Progenitor cell of endocrine pancreas (in vitro differentiated cells): ENCODE measurements around the gene NLGN3. TPM values are rescaled to one million over a fixed set of nuclear protein-coding genes. Genes with fewer than 3 reads are reported as not detected.

Source experiments
- DNase-seq: peaks from one replicate; pipeline ENCODE4 v3.0.0; 2021; ENCODE audit warnings: low spot score; ENCODE audit not compliant: unreplicated experiment
- H3K27ac Mint-ChIP-seq: 2 replicates; pipeline ENCODE4 v1.8.0; 2021; ENCODE audit warnings: mild to moderate bottlenecking, moderate library complexity, mixed read lengths
- H3K27me3 Mint-ChIP-seq: 2 replicates; pipeline ENCODE4 v1.8.0; 2021; ENCODE audit warnings: mixed read lengths
- H3K36me3 Mint-ChIP-seq: 2 replicates; pipeline ENCODE4 v1.8.0; 2022; ENCODE audit warnings: mixed read lengths; ENCODE audit not compliant: insufficient read depth
- H3K4me1 Mint-ChIP-seq: 2 replicates; pipeline ENCODE4 v1.8.0; 2021; ENCODE audit warnings: low read depth, mixed read lengths
- H3K4me3 Mint-ChIP-seq: 2 replicates; pipeline ENCODE4 v1.8.0; 2021; ENCODE audit warnings: low read depth, mild to moderate bottlenecking, moderate library complexity, mixed read lengths
- H3K9me3 Mint-ChIP-seq: 2 replicates; pipeline ENCODE4 v1.8.0; 2021; ENCODE audit warnings: low read depth, mixed read lengths
- long read RNA-seq: library from polyadenylated mRNA; unstranded; transcript quantifications from one replicate; pipeline ENCODE4 v2.0.0, GENCODE V29; 2020
- total RNA-seq: library from RNA; stranded (reverse); gene quantifications from 2 replicates; pipeline ENCODE4 v1.2.1, GENCODE V29; 2021
- TF ChIP-seq, protein P1 (sequence below): fragments of 200-600 bp; sonication (generic); IDR thresholded peaks from one replicate; pipeline ENCODE4 v1.5.0; 2021; ENCODE audit warnings: antibody characterized with exemption, mild to moderate bottlenecking; ENCODE audit not compliant: unreplicated experiment

NLGN3 gene
- total RNA-seq, result 5.9 and 7.8 TPM in 2 replicates
- long read RNA-seq, partial matches to known transcripts, result 0 of 2 reads
- long read RNA-seq, other reads (novel, unspliced or antisense), result 2 of 2 reads

DNA sequence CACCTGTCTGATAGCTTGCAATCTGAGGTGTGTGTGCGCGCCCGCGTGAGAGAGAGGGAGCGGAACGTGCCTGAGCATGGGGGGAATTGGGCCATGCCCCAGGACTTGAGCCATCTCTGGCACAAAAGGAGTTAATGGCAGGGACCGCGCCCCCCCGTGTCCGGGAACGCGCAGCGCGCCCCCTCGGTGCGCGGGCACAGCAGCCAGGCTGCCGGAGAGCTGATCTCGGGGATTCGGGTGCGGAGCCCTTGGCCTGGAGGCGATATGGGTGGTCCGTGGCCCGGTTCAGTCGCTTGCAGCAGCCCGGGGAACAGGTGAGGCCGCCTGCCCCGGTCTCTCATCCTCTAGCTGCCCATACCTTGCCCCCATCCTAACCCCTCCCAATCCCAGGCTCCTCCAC lies at the start of gene NLGN3:
TSS of gene NLGN3 (plus strand) at position 191 of the 400 bp plus-strand sequence. CDS start 2,909 bp downstream, outside the sequence.
- Mint-ChIP-seq H3K9me3 (peaks cover 6% of the 10 kb centered on the region), H3K4me1 (peaks cover 14% of the 10 kb centered on the region), H3K27me3 (no peaks in the 10 kb centered on the region), H3K27ac (peak within 1 kb of the TSS; percentile 0), H3K4me3 (peak within 1 kb of the TSS; percentile 65), H3K36me3 (peaks cover 1% of the 10 kb centered on the region)
- TF ChIP-seq, protein P1, sequence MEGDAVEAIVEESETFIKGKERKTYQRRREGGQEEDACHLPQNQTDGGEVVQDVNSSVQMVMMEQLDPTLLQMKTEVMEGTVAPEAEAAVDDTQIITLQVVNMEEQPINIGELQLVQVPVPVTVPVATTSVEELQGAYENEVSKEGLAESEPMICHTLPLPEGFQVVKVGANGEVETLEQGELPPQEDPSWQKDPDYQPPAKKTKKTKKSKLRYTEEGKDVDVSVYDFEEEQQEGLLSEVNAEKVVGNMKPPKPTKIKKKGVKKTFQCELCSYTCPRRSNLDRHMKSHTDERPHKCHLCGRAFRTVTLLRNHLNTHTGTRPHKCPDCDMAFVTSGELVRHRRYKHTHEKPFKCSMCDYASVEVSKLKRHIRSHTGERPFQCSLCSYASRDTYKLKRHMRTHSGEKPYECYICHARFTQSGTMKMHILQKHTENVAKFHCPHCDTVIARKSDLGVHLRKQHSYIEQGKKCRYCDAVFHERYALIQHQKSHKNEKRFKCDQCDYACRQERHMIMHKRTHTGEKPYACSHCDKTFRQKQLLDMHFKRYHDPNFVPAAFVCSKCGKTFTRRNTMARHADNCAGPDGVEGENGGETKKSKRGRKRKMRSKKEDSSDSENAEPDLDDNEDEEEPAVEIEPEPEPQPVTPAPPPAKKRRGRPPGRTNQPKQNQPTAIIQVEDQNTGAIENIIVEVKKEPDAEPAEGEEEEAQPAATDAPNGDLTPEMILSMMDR, result no peak
- no peak for DNase-seq

- DNase-seq, result no peak
- H3K9me3 Mint-ChIP-seq, result peaks cover 10% of the 10 kb centered on the region
- peaks cover 4% of the 10 kb centered on the region for H3K36me3 Mint-ChIP-seq
- peak overlapping the region; percentile 86 for H3K27ac Mint-ChIP-seq
- H3K4me1 Mint-ChIP-seq, result peaks cover 14% of the 10 kb centered on the region
- H3K4me3 Mint-ChIP-seq, result peak overlapping the region; percentile 97
- TF ChIP-seq, protein P1, result no peak
- no peaks in the 10 kb centered on the region for H3K27me3 Mint-ChIP-seq
Measured at GRCh38 chrX:71095033-71095432, 49.6 kb upstream of the NLGN3 start.

GRCh38 chrX:71095555-71095980 lies 49.1 kb upstream of the NLGN3 start, which contains the start of gene FOXO4:
Gene FOXO4 (plus strand): TSS chrX:71095851. CDS start chrX:71096529, 678 bp downstream.
- Mint-ChIP-seq H3K36me3 (peaks cover 4% of the 10 kb centered on the region), H3K4me1 (peaks cover 16% of the 10 kb centered on the region), H3K27ac (peak within 1 kb of the TSS; percentile 86), H3K4me3 (peak within 1 kb of the TSS; percentile 97), H3K27me3 (no peaks in the 10 kb centered on the region), H3K9me3 (peaks cover 10% of the 10 kb centered on the region)
- DNase-seq, result peak; percentile 67
- TF ChIP-seq, protein P1, result no peak

DNA sequence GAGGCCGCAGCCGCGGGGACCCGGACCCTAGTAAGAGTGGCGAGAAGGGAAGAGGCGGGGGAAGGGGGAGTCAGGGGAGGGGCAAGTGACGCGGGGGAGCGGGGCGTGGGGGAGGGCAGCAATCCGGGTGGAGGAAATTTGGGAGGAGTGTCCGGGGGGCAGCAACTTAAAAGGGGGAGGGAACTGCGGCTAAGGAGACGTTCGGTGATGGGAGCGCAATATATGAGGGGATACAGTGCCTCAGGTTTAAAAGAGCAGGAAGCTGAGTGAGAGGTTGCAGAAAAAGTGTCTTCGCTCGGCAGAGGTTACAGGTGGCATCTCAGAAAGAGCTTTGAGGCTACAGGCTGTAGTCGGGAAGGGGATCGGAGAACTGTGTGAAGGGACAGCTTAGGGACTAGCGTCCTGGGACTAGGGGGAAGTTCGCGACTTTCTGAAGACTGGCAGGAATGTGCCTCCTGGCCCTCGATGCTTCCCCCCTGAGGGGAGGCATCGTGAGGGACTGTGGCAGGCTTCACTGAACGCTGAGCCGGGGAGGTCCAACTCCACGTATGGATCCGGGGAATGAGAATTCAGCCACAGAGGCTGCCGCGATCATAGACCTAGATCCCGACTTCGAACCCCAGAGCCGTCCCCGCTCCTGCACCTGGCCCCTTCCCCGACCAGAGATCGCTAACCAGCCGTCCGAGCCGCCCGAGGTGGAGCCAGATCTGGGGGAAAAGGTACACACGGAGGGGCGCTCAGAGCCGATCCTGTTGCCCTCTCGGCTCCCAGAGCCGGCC lies 48.5 kb upstream of the NLGN3 start:
- Mint-ChIP-seq H3K4me3 (peak overlapping the region; percentile 97), H3K36me3 (peaks cover 3% of the 10 kb centered on the region), H3K27me3 (no peaks in the 10 kb centered on the region), H3K27ac (peak overlapping the region; percentile 74), H3K4me1 (peaks cover 18% of the 10 kb centered on the region), H3K9me3 (peaks cover 8% of the 10 kb centered on the region)
- DNase-seq, result no peak
- TF ChIP-seq, protein P1, result no peak

DNA sequence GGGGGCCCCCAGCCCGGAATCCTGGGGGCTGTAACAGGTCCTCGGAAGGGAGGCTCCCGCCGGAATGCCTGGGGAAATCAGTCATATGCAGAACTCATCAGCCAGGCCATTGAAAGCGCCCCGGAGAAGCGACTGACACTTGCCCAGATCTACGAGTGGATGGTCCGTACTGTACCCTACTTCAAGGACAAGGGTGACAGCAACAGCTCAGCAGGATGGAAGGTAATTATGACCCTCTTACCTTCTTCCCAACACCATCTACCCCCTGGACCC lies 47.9 kb upstream of the NLGN3 start:
- Mint-ChIP-seq H3K4me1 (peaks cover 18% of the 10 kb centered on the region), H3K27me3 (no peaks in the 10 kb centered on the region), H3K4me3 (peak overlapping the region; percentile 97), H3K36me3 (peaks cover 4% of the 10 kb centered on the region), H3K27ac (no peak overlapping the region), H3K9me3 (peaks cover 7% of the 10 kb centered on the region)
- TF ChIP-seq, protein P1, result no peak
- no peak for DNase-seq
